GM18526 (cell line): ENCODE measurements around the gene CDR2L.

ENCODE experiments used
- POLR2A ChIP-seq: IDR thresholded peaks from 3 replicates; pipeline ENCODE4 v1.6.1; 2011; ENCODE audit not compliant: insufficient read length; ENCODE audit errors: extremely low read depth

The CDR2L gene

DNA sequence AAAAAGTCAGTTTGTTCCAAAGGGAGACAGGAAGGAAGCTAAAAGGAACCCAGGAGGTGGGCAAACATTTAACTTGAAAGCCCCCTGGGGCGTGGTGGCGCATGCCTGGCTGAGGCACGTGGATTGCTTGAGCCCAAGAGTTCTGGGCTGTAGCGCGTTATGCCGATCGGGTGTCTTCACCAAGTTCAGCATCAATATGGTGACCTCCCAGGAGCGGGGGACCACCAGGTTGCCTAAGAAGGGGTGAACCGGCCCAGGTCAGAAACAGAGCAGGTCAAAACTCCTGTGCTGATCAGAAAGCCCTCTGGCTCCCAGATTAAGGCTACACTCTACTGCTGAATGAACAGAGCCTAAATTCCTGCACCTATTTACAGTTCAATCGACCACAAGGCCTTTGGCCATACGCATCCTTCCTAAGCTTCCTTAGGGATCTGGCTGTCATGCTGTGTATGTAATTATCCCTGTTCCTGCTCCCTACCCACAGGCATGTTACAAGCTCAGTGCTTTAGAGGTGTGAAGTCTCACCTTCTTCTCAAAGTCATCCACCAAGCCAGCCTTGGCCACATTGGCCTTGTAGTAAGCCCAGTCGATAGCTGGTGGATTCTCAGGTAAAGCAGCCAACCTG, 54.3 kb downstream of the CDR2L start:
- TF ChIP-seq POLR2A: no peak

DNA sequence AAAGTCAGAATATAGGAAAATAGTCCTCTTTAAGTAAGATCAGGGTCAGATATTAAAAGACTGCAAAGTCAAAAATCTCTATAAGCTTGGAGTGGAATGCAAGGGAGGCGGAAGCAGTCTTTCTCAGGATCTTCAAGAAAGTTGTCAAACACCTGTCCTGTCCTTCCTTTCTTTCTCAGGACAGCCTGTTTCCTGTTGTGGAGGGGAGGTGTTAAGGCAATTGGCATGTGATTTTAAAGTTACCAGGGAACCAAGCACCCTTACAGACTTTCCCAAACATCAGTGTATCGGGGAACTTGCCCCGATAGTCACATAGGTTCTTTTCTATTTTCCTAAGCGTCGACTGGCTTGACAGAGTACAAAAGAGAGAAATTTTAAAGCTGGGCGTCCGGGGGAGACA, 57.3 kb downstream of the CDR2L start:
- no peak for TF ChIP-seq POLR2A

DNA sequence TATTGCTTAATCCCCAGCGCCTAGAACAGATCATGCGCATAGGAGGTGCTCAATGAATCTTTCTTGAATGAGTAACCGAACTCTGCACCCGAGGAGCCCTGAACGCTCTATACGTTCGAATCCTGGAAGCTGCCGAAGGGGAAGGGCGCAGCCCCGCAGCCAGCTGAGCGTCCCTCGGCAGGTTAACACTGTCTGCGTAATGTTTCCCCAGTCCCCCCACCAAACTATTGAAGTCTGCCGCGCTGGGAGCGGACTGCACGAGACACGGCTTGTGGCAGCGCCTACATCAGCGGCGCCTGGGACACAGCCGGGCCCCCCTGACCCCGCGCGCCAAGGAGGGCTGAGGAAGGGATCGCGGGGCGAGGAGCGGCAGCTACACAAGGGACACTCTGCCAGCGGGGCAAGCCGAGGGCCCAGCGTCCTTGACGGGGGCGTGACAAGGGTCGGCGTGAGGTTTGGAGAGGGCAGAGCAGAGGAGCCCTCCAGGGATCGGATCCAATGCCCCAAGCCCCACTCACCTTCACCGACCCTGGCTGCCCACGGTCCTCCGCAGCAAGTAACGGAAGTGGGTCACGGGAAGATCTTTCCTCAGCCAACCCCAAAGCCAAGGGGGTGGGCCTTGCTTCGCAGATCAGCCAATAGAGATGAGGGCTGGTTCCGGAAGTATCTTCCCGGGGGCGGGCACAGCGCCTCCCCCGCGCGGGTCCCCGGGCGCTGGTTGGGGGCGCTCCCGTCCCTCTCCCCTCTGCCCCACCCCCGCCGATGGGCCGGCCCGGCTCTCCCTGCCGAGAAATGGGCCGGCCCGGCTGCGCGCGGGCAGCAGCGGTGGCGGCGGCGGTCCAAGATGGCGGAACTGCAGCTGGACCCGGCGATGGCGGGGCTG, 59.2 kb downstream of the CDR2L start, which contains the start of the genes ATP5PD and KCTD2:
Gene ATP5PD, minus strand, starts transcription at position 563 of the 883 bp plus-strand sequence. CDS start 4,319 bp downstream, outside the sequence.
Gene KCTD2, plus strand, starts transcription at position 819 of the 883 bp plus-strand sequence. Its CDS starts 26 bp downstream, at position 845.
- peak; percentile 96 for TF ChIP-seq POLR2A

DNA sequence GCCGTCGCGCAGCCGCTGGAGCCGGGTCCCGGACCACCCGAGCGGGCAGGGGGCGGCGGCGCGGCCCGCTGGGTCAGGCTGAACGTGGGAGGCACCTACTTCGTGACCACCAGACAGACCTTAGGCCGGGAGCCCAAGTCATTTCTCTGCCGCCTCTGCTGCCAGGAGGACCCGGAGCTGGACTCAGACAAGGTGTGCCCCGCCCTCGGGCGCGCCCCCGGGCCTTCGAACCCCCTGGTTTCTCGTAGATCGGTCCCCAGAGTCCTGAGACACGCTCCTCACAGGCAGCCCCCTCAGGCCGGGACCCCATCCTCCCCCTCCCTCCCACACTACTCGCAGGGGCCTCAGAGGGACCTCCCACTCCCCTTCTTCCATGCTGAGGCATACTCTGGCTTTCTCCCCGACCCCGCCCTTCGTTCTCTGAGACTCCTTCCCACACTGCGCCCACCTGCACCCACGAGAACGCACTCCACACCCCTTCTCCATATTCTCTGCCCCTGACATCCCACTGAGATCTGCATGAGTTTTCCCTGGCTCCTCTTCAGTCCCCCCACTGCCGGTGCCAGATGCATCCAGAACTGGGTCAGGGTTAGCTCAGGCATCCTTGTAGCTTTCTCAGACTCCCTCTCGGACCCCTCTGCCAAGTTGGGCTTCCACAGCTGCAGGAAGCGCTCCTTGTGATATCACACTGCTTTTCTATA, 60.1 kb downstream of the CDR2L start:
- no peak for TF ChIP-seq POLR2A

DNA sequence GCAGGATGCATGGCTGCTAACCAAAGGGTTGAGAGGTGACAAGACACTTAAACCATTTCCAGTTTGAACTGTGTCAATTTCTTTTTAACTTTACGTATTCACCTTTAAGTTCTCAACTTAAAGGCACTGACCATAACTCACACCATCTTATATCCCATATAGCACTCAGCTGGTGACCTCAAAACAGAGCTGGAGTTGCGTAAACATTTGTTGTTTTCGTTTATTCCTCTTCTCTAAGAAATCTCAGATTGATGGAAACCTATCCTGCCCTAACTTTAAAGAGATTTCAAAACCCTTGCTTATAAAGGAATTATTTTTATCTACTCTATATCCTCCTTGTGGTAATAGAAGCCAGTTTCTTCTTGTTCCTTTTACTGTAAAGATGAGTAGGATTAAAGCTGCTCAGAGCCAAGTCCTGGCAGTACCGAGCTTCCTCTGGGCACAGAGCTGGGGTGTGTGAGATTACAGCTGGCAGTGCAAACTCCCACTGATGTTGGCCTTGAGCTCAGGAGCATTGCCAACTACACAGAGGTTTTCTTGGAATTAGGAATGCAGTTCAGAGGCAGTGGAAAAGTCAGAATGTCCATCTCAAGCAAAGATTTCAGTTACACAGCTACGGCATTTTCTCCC, 60.9 kb downstream of the CDR2L start:
- TF ChIP-seq POLR2A: no peak

DNA sequence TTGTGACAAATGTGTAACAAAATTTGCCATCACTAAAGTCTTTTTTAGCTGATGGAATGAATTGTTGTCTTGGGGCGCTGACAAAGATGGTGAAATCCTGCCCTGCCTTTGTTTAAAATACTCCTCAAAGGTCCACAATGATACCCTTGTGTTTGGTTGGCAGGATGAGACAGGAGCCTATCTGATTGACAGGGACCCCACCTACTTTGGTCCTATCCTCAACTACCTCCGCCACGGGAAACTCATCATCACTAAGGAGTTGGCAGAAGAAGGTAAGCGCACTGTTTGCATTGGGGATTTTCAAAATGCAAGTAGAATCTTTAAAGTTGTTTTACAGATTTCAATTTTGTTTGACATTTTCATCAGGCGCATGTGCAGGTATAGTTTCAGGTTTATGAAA, 61.6 kb downstream of the CDR2L start:
- TF ChIP-seq POLR2A: no peak

DNA sequence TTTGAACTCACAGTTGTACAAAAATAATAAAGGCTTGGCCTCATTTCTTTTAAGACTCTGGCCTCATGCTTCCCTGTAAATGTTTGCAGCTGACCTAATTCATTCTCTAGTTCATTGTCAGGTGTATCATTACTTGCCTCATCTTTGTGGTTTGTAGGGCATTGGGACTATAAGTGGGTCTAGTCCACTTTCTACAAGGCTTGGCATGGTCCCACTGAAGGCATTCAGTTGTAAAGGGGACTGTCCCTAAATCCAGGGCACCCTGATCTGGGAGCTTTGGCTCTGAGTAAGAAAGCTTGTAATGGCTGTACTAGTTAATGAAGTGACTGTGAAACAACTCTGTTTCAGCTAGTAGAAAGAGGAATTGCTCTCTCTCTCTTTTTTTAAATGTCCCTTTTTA, 62.3 kb downstream of the CDR2L start:
- no peak for TF ChIP-seq POLR2A

DNA sequence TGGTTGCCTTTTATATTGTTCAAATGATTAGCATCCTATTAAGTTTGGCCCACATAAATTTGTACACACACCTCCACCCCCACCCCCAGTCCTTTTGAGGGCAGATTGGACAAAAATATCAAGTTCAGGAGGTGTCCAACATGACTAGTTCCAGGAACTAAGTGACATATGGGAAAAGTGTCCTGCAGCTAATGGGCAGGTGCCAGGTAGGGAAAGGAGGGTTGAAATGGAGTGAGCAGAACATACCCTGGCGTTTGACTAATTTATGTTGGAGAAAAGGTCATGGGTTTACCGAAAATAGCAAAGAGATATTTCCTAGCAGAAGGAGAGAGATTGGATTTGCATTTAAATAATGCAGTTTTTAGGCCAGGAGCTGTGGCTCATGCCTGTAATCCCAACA, 64.5 kb downstream of the CDR2L start:
- TF ChIP-seq POLR2A: no peak
